K562 treated with DMSO at 1 percent for 48 hours (cell line): ENCODE results near the gene OR5K1. TPM values are rescaled to one million over a fixed set of nuclear protein-coding genes. Genes with fewer than 3 reads are reported as not detected.

Experiments
- total RNA-seq: library from RNA; unstranded; fragments of 300-600 nt; gene quantifications from 2 replicates; pipeline ENCODE4 v1.2.3, GENCODE V29; 2022; ENCODE audit warnings: low replicate concordance; ENCODE audit errors: extremely low read depth

Gene OR5K1
- not detected in 2 replicates for total RNA-seq

DNA sequence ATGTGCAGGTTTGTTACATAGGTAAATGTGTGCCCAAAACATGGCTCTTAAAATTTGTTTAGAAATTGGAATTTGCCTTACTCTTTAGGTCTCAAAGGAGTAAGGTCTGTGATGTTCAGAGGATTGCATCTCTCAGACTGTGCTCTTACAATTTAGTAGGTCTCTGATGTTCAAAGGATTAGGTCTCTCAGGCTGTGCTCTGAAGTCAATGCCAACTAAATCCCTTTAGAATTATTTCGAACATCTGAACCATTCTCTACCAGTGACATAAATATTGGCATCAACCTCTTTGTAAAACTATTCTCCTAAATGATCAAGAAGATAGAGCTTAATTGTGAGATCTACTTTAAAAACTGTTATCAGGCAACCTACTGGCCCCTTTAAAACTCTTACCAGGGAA, at the start of gene OR5K1:
TSS of gene OR5K1 (plus strand) at position 301 of the 400 bp plus-strand sequence. CDS start 6,376 bp downstream, outside the sequence.

DNA sequence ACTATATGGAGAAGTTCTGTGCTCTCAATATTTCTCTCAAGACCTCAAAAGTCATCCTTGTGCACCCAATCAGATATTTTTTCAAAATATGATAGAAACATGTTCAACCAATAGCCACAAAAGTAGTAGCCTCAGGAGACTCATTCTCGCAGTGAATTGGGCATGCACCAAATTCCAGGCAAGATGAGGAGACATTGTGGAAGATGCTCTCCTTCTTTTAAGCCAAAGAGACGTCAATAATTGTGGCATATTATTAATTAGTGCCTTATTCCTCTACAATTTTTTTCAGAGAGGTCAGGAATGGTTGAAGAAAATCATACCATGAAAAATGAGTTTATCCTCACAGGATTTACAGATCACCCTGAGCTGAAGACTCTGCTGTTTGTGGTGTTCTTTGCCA, 34.4 kb downstream of the OR5K1 start, which contains the start of gene OR5K2:
TSS of gene OR5K2 (plus strand) at position 301 of the 400 bp plus-strand sequence. CDS start at position 301, 0 bp downstream.

Other genes starting within 250 kb of the OR5K1 start
- not detected in 2 replicates for gene OR5H6, start 199.0 kb upstream of the OR5K1 start, total RNA-seq
- not detected in 2 replicates for gene OR5H2, start 180.7 kb upstream of the OR5K1 start, total RNA-seq
- not detected in 2 replicates for gene OR5K4, start 109.3 kb upstream of the OR5K1 start, total RNA-seq
- gene OR5K3, start 72.5 kb upstream of the OR5K1 start, total RNA-seq = not detected in 2 replicates
- not detected in 2 replicates for gene OR5K2, start 34.5 kb downstream of the OR5K1 start, total RNA-seq
- gene CLDND1, start 59.7 kb downstream of the OR5K1 start, total RNA-seq = not detected in 2 replicates
- gene GPR15, start 68.8 kb downstream of the OR5K1 start, total RNA-seq = not detected in 2 replicates
- not detected in 2 replicates for gene CPOX, start 130.4 kb downstream of the OR5K1 start, total RNA-seq